Stimulated activated CD4-positive, alpha-beta T cell treated with anti-CD3 and anti-CD28 coated beads, Interleukin-4, amount 100 ng/mL, for 4 hours (primary cell): Measurements from ENCODE around the gene STK36.

ENCODE experiments used
- DNase-seq, 2 experiments: peaks; one replicate each; pipeline ENCODE4 v3.0.0-alpha.2; 2020

Gene STK36

DNA sequence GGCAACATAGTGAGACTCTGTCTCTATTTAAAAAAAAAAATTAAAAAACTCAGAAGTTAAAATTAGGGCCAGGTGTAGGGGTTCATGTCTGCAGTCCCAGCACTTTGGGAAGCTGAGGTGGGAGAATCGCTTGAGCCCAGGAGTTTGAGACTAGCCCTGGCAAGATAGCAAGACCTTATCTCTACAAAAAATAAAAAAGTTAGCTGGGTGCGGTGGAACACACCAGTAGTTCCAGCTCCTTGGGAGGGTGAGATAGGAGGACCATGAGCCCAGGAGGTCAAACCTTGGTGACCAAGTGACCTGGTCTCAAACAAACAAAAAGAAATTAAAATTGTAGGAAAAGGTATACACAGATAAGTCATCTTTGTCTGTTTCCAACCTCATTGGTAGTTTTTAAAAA is 50.0 kb downstream of the STK36 start:
- DNase-seq, result no peak

DNA sequence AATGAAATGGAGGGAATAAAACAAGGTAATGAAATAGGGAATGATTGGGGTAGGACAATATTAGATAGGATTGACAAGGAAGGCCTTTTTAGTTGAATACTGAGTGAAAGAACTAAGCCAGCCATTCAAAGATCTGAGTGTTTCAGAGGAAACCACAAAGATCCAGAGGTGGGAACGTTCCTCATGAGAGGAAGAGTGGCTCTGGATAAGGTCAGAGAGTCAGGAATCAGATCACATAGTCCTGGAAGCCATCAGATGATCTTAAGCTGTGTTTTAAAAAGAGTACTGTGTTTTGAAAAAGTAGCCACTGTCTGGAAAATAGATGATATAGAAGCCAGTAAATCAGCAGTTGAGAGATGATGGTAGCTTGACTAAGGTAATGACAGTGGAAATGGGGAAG is 50.5 kb downstream of the STK36 start:
- no peak for DNase-seq

DNA sequence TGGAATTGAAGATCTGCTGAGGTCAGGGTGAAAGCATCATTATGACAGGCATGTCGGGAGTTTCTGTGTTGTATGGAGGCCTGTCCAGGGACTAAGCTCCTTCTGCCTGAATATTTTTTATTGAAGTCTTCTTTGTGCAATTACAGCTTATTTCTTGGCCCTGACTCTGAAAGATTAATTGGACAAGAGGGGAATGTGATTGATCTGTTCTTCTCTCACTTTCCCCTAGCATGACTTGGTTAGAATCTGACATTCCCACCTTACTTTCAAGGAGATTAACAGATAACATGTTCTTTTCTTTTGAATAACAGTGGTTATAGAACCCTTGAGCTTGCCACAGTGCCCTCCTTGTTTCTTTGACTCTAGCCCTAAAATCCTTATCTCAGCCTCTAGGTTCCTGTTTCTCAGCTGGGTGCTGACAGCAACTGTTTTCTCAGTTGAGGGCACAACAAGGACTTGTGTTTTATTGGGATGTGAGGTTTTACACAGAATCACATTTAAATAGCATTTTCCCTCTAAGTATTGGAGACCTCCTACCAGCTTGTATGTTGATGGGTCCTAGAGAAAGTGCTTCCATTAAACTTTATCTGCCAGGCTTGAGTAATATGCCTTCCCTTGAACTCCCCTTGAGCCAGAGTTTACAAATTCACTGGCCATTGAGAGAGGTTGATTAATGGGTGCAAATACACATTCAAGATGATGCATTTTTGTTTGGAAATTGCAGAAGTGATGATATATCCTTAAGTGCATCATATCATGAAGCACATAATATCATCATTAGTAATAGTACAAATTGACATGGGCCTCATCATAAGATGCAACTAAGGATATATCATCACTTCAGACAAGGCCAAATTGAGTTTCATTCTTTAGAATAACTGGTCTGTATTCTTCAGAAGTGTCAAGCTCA is 51.2 kb downstream of the STK36 start:
- no peak for DNase-seq

DNA sequence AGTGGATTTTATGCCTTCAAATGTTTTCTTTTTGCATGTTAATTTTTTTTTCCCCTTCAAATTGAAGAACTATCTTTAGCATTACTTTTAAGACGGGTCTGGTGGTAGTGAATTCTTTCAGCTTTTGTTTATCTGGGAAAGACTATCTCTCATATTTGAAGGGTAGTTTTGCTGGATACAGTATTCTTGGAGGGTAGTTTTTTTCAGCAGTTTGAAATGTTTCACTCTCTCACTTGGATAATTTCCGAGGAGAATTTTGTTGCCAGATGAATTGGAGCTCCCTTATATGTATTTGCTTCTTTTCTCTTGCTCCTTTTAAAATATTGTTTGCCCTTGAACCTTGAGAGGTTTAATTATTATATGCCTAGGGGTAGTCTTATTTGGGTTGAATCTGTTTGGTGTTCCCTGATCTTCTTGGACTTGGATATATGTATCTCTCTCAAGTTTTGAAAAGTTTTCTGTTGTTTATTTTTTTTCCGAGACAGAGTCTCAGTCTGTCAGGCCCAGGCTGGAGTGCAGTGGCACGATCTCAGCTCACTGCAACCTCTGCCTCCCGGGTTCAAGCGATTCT is 54.2 kb downstream of the STK36 start:
- DNase-seq, result no peak

DNA sequence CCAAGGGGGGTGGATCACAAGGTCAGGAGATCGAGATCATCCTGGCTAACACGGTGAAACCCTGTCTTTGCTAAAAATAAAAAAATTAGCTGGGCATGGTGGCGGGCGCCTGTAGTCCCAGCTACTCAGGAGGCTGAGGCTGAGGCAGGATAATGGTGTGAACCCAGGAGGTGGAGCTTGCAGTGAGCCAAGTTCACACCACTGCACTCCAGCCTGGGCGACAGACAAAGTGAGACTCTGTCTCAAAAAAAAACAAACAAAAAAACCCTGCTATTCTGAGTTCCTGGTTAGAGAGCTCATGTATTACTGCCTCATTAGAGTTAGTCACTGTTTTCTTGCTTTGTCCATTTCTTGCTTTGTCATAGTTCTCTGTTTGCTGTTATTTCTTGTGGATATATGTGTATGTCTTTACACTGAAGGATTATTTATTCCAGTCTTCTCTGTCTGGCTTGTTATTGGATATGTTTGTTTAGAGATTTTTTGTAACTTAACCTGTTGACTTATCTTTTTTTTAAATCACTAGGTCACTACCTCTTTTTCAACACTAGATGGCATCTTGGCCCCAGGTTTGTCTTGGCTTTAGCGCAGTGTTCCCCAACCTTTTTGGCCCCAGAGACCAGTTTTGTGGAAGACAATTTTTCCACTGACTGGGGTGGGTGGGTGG is 55.7 kb downstream of the STK36 start:
- DNase-seq, result no peak

DNA sequence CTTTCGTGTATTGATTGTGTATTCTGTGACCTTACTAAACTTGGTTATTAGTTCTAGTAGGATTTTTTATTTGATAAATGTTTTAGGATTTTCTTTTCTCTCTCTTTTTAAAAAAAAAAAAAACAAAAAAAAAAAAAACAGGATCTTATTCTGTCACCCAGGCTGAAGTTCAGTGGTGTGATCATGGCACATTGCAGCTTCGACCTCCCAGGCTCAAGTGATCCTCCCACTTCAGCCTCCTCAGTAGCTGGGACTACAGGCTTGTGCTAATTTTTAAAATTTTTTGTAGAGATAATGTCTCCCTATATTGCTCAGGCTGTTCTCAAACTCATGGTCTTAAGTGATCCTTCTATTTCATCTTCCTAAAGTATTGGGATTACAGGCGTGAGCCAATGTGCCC is 57.8 kb downstream of the STK36 start:
- DNase-seq, result no peak

DNA sequence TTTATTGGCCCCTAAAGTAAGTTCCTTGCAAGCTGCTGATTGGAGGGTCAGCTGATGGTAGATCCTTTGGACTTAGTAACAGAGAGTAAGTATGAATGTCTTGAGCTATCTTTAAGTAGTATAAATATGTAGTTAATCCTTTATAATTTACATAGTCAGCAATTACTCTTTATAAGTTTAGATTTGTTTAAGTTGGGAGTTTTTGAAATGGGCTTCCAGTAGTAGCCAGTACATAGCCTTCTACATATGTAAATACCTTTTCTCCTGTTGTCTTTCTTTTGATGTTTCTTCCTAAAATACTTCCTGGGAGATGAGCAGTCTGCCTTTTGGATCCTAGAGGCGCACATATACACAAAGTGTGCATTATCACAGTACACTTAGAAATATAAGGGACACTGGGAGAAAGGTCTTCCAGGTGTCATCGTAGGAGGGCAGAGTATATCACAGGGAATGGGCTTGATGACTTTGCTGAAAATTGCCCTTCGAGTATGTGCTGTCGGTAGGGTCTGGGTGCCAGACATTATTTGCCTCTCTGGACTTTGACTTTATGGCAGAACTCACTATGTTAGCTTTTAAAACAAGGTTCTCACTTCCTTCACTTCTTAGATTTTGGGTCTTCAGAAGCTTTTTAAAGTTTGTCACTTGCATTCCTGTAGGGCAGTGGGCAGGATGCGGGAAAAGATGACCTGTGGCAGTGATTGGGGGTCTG is 60.3 kb downstream of the STK36 start:
- no peak for DNase-seq

DNA sequence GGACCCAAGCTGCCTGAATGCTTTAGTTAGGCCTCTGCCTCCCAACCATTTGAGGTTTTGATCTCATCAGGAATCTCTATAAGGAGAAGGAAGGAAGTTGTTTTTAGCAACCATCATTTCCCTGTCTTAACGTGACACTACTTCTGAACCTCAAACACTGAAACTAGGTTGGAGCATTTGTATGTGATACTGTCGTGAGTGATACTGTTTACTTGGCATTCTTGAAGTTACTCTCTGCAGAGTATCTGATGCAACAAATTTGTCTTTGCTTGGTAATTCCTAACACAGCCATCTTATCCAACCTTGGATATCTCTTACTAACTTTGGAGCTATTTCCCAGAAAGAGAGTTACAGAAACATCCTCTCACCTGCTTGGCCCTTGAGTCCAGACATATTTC is 60.9 kb downstream of the STK36 start:
- no peak for DNase-seq

DNA sequence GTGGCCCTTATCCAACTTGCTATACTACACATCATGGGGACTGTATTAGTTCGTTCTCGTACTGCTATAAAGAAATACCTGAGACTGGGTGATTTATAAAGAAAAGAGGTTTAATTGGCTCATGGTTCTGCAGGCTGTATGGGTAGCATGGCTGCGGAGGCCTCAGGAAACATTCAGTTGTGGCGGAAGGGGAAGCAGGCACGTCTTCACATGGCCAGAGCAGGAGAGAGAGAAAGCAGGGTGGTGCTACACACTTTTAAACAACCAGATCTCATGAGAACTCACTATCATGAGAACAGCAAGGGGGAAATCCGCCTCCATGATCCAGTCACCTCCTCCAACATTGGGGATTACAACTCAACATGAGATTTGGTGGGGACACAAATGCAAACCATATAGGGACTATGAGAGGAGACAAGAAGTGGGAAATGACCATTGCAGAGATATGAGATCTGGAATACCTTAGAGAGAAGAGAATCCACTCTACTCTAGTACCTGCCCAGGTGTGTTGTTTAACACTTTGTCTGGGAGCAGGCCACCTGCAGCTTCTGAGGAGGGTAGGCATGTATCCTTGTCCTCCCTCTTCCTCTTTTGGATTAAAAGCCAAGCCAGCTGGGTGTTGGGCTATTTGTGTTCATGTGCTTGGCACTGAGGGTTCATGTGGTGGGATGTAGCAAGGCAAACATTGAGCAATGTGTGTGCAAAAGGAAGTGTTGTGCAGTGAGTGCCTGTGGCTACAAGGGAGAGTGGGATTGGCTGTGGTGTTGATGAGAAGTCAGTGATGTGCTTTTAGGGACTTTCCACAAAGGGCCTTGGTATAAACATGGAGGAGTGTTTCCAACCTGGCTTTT is 61.5 kb downstream of the STK36 start:
- peak in 1 of 2 experiments; percentile 6 for DNase-seq

DNA sequence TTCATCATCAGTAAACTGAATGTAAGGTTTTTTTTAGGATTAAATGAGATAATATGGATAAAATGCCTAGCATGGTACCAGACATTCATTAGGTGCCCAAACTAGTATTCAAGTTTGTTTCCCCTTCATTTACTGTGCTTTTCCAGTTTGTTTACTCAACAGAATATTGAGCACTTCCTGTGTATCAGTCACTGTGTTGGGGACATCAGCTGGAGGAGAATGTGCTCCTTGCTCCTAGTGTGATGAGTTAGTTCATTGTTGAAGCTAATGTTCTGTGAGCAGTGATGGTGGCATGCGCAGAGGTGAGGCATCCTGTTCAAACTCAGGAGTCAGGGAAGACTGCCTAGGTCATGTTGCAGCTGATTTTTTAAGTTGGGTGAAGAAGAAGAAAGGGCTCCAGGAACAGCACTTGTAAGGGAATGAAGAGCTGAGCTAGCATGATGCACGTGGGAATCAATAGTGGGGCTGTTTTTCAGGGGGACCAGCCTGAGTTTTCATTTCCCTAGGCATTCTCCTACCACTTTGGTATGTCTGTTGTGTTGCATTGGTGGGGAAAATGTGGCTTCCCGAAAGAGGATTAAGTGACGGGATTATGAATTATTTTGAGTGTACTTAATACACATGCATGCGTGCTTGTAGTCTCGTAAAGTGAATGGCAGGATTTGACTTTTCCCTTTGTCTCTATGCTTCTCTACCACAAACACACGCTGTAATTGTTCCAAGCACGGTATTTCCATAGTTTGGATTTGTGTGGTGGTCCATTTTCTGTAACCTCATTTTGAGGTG is 62.5 kb downstream of the STK36 start:
- DNase-seq, result no peak

DNA sequence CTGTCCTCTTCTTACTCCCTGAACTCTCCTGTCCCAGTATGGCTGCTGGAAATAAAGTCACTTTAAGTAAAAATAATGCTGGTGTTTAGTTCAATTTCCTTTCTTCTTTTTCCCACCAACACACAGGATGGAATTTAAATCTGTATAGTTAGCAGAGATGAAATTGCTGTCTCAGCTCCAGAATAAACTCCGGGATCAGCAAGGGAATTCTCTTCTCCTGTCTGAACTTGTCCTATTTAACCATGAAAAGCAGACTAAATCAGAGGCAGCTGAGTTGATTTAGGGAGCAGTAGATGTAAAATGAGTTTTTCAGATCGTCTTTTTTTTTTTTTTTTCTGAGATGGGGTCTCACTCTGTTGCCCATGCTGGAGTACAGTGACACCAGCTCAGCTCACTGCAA is 64.6 kb downstream of the STK36 start:
- no peak for DNase-seq

DNA sequence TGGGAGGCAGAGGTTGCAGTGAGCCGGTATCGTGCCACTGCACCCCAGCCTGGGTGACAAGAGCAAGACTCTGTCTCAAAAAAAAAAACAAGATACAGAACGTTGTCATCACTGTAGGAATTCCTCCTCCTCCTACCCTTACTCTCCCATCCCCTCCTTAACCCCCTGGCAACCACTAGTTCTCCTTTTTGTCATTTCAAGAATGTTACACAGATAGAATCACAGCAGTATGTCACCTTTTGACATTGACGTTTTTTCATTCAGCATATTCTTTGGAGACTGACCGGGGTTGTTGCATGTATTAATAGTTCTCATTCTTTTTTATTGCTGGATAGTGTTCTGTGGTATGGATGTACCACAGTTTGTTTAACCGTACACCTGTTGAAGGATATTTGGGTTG is 71.2 kb downstream of the STK36 start:
- DNase-seq, result no peak

DNA sequence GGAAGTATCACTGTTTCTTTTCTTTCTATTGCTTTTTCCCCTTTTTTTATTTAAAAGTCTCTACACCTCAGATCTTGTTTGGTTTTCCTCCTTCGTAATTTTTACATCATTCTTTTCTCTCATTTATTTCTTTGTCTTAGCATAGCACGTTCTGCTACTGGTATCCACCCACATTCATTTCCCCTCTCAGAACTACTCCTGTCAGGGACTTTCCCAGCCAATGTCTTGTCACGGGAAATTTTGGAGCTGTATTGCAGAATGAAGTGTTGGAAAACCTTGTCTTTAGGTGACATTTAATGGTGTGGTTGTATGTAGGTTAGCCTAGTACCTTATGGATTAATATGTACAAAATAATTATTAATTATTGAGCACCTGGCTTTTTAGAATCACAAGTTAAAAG is 72.7 kb downstream of the STK36 start:
- DNase-seq, result no peak

DNA sequence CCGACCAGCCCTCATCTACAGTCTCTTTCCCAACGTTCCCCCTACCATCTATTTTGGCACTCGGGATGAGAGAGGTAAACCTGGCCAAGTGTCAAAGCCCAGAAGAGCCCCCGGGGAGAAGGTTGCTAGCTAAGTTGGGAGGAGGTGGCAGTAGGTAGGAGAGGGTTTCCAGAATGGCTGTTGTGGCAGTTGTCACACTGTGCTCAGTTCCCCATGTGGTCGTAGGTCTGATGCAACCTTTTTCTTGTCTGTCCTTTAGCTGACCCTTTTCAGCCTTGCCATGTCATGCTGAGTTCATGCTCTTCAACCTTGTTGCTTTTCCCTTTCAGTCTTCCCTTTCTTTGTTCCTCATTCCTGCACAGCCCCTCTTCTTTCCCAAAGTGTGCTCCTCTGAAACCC is 73.3 kb downstream of the STK36 start:
- DNase-seq, result no peak

DNA sequence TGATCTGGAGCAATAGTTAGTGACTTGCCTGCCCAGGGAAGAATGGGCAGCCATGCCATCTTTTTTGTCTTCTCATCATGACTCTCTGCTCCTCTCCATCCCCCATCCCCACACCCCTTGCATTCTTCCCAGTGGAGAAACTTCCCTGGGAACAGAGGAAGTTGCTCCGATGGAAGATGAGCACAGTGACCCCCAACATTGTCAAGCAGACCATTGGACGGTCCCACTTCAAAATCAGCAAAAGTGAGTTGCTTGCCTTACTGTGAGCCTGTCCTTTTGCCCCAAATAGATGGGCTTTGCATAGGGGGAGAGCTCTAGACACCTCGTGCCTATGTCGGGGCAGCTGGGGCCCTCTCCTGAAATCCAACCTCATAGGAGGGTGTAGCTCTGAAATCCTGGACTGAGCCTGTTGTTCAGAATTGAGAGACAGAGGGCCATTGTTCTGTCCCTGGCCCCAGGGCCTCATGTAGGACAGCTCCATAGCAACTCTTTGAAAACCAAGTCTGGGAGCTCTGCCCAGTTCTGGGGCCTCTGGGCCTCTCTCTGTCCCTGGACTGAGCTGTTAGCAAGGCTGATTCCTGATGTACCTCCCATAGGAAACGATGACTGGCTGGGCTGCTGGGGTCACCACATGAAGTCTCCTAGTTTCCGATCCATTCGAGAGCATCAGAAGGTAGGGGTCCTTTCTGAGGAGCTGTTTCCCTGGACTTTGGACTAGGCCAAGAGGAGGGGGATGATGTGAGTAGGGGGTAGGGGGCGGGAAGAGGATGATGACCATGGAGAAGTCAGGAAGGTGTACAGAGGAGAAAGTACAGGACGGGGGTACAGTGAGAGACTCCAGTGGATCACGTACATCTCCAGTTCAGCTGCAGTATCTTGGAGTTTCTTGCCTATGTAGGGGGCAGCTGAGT is 73.9 kb downstream of the STK36 start:
- no peak for DNase-seq

DNA sequence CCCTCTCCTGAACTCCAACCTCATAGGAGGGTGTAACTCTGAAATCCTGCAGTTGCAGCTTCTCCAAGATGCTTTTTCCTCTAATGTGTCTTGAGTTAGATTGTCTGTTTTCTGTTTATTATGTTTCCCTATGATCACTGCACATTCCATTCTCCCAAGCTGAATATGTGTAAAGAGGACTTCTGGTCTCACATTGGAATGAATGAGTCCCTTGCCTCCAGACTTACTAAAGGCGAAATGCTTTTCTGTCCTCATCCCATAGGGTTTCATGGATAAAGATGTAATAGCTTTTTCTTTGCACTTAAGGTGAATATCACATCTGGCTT is 74.5 kb downstream of the STK36 start:
- DNase-seq, result no peak

DNA sequence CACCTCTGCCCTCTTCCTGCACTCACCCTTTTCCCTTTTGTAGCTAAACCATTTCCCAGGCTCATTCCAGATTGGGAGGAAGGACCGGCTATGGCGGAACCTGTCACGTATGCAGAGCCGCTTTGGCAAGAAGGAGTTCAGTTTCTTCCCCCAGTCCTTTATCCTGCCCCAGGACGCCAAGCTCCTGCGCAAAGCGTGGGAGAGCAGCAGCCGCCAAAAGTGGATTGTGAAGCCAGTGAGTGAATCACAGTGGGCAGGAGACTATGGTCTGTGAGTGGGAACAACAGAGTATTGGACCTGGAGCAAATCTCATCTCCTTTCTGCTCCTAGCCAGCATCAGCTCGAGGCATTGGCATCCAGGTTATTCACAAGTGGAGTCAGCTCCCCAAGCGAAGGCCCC is 75.1 kb downstream of the STK36 start:
- DNase-seq, result no peak

DNA sequence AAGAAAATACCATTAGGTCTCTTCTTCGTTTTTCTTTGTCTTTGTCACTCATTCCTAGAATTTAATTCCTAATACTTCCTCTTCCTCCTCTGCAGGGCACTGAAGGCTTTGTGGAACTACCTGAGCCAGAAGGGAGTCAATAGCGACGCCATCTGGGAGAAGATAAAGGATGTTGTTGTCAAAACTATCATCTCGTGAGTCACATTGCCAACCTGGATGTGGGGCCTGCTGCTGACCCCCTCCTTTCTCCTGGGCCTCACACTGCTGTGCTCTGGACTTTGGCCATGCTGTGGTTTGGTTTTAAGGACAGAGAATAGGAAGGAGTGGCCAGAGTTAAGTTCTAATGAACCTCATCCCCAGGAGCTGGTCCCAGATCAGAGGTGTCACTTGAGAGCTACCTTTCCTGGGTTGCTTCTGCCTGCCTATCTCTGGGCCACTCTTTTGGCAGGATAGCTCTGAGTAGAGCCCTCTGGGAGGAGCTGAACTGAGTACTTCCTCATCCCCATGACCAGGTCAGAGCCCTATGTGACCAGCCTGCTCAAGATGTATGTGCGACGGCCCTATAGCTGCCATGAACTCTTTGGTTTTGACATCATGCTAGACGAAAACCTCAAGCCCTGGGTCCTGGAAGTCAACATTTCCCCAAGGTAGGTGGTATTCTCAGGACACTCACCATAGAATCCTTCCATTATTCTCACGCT is 77.0 kb downstream of the STK36 start:
- no peak for DNase-seq
